MM.1S (cell line): ENCODE measurements around the gene NDUFS3.

Source experiments
- EZH2 ChIP-seq: fragments of 300-600 bp; sonication (generic); optimal IDR thresholded peaks from 2 replicates; pipeline ENCODE3; 2017; ENCODE audit warnings: low read depth, mild to moderate bottlenecking, antibody characterized with exemption, low read length, mixed read lengths
- EZH2phosphoT487 ChIP-seq: fragments of 300-600 bp; sonication (generic); IDR thresholded peaks from 2 replicates; pipeline ENCODE4 v1.6.1; 2018; ENCODE audit warnings: antibody characterized with exemption, low read length
- TF ChIP-seq, protein P1 (sequence below): fragments of 300-600 bp; sonication (generic); IDR thresholded peaks from 2 replicates; pipeline ENCODE4 v1.5.1; 2016; ENCODE audit warnings: antibody characterized with exemption, low read length, mixed read lengths

DNA sequence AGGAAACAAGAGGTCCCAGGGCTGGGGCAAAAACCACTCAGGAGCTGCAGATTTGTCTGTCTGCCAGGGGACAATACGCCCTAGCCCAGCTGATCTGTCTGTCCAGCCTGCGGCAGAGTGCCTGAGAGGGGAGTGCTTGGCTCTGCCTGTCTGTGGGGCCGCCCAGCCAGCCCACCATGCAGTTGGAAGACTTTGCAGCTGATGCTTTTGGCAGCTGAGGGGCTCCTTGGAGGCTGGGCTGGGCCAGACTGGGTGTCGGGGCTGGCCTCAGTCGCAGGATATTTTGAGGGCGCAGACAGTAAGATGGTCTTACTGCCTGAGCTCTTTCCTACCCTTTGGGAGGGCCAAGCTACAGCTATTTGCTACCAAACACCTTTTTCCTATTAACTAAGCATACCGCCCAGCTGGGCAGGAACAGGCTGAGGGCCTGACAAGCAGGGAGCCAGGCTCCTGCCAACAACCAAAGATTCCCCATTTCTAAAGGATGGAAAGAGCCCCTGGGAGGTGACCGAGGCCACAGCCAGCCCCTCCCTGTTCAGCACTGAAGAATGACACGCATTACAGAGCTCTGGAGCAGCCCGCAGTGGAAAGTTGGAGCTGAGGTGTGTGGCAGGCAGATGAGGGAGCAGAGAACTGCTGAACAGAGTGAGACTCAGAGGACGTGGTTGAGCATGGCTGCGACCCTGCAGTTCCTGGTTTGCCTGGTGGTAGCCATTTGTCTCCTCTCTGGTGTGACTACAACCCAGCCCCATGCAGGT lies 7.4 kb downstream of the NDUFS3 start, which contains the start of gene FAM180B:
- TF ChIP-seq, protein P1, sequence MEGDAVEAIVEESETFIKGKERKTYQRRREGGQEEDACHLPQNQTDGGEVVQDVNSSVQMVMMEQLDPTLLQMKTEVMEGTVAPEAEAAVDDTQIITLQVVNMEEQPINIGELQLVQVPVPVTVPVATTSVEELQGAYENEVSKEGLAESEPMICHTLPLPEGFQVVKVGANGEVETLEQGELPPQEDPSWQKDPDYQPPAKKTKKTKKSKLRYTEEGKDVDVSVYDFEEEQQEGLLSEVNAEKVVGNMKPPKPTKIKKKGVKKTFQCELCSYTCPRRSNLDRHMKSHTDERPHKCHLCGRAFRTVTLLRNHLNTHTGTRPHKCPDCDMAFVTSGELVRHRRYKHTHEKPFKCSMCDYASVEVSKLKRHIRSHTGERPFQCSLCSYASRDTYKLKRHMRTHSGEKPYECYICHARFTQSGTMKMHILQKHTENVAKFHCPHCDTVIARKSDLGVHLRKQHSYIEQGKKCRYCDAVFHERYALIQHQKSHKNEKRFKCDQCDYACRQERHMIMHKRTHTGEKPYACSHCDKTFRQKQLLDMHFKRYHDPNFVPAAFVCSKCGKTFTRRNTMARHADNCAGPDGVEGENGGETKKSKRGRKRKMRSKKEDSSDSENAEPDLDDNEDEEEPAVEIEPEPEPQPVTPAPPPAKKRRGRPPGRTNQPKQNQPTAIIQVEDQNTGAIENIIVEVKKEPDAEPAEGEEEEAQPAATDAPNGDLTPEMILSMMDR: no peak
- TF ChIP-seq EZH2phosphoT487: no peak
- TF ChIP-seq EZH2: no peak
